ENCODE measurements around the gene WTIP. TPM values are rescaled to one million over a fixed set of nuclear protein-coding genes. Genes with fewer than 3 reads are reported as not detected.

WTIP gene
- total and polyA plus RNA-seq, 2 of the 13 experiments (the other 11 are each of a cell fraction or from before 2014, with no cell fraction given): 15.0 to 18.1 TPM

DNA sequence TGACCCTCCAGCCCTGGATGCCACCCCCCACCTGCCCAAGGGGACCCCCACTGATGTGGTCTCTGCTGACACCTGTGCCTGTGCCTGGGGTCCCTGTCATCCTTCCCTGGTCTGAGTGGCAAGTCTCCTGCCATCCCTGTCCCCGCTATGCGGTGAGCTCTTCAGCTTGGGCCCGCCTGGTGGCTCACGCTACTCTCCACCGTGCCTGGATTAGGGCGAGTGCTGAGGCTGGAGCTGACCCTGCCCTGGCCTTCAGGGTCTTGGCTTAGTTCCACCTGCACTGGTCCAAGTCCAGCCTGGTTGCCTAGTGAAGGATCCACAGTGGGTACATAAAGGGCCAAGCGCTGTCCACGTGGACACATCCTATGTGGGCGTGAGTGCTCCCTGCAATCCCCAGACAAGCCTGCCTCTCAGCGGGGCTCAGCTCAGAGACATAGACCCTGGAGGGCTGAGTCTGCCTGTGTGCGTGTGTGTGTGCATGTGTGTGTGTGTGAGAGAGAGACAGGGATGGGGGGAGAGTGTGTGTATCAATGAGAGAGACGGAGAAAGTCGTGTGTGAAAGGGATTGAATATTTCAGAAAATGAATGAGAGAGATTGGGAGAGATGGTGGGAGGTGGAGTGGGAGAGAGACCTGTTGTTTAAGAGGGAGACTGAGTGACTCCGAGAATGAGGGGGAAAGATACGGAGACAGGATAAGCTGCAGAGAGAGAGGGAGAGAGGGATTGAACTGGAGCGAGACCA lies 22.1 kb downstream of the WTIP start (continued):
- TF ChIP-seq RERE (CRISPR knock-in tag; IDR thresholded peaks at IDR 0.05; ENCODE audit: low read depth) (no peak), NFKBIZ (CRISPR knock-in tag; IDR thresholded peaks at IDR 0.05) (no peak), PRMT3 (CRISPR knock-in tag; IDR thresholded peaks at IDR 0.05; ENCODE audit: borderline replicate concordance, low read depth) (no peak), KMT2B (CRISPR knock-in tag; IDR thresholded peaks at IDR 0.05) (no peak), ZNF446 (CRISPR knock-in tag; IDR thresholded peaks at IDR 0.05) (no peak), KDM6A (CRISPR knock-in tag; IDR thresholded peaks at IDR 0.05; ENCODE audit: low read depth) (0 out of 2 replicates have a peak, but pooled peaks have one; percentile 21), RNF219 (CRISPR knock-in tag; IDR thresholded peaks at IDR 0.05) (no peak), TRAFD1 (CRISPR knock-in tag; IDR thresholded peaks at IDR 0.05; ENCODE audit: borderline replicate concordance) (no peak), JUND (CRISPR knock-in tag; IDR thresholded peaks at IDR 0.05) (no peak), CAMTA2 (CRISPR knock-in tag; IDR thresholded peaks at IDR 0.05; ENCODE audit: borderline replicate concordance) (no peak), ZNF280B (CRISPR knock-in tag; IDR thresholded peaks at IDR 0.05; ENCODE audit: borderline replicate concordance) (no peak), PITX1 (CRISPR knock-in tag; IDR thresholded peaks at IDR 0.05) (peak; percentile 70), ZNF740 (CRISPR knock-in tag; IDR thresholded peaks at IDR 0.05) (no peak), SMAD3 (CRISPR knock-in tag; IDR thresholded peaks at IDR 0.05) (no peak)
- TF ChIP-seq, protein P1, sequence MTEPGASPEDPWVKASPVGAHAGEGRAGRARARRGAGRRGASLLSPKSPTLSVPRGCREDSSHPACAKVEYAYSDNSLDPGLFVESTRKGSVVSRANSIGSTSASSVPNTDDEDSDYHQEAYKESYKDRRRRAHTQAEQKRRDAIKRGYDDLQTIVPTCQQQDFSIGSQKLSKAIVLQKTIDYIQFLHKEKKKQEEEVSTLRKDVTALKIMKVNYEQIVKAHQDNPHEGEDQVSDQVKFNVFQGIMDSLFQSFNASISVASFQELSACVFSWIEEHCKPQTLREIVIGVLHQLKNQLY (CRISPR knock-in tag; IDR thresholded peaks at IDR 0.05): peak; percentile 99
- TF ChIP-seq, protein P2, sequence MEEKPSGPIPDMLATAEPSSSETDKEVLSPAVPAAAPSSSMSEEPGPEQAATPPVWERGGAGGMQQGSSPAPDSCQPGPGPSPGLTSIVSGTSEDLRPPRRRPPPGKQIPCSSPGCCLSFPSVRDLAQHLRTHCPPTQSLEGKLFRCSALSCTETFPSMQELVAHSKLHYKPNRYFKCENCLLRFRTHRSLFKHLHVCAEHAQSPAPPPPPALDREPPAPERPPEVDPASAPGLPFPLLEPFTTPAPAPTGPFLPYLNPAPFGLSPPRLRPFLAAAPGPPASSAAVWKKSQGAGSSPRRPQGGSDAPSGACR (CRISPR knock-in tag; IDR thresholded peaks at IDR 0.05): no peak
